Skeletal muscle tissue (tissue), 4 donors: ENCODE results near the gene TYW1B. TPM values are rescaled to one million over a fixed set of nuclear protein-coding genes. Genes with fewer than 3 reads are reported as not detected.
"Not testable (repeated sequence)": the region's sequence is repeated elsewhere in the genome, so short reads cannot be mapped to it uniquely, and the experiment has no call there.

Source experiments
- H3K27ac ChIP-seq: one replicate; pipeline ENCODE4 v1.7.0; 2013; ENCODE audit warnings: mild to moderate bottlenecking, low read depth, low read length, inconsistent platforms
- H3K27me3 ChIP-seq, 3 donors: one replicate each; pipeline ENCODE4 v1.7.0; 2013; ENCODE audit warnings: low read length in 3 of 3; ENCODE audit not compliant: control insufficient read depth in 3 of 3, insufficient read depth in 3 of 3
- H3K36me3 ChIP-seq, 3 donors: one replicate each; pipeline ENCODE4 v1.7.0; 2013; ENCODE audit warnings: low read length in 3 of 3; ENCODE audit not compliant: control insufficient read depth in 3 of 3, insufficient read depth in 3 of 3
- H3K4me1 ChIP-seq, 3 donors: one replicate each; pipeline ENCODE4 v1.7.0; 2013; ENCODE audit warnings: low read length in 3 of 3, mild to moderate bottlenecking in 3 of 3; ENCODE audit not compliant: control insufficient read depth in 3 of 3, insufficient read depth in 3 of 3
- H3K4me3 ChIP-seq, 3 donors: one replicate each; pipeline ENCODE4 v1.7.0; 2013; ENCODE audit warnings: low read length in 3 of 3
- H3K9ac ChIP-seq, 3 donors: one replicate each; pipeline ENCODE4 v1.7.0; 2013; ENCODE audit warnings: low read length in 3 of 3, mild to moderate bottlenecking in 3 of 3, moderate library complexity in 2 of 3, low read depth in 1 of 3
- H3K9me3 ChIP-seq, 3 donors: one replicate each; pipeline ENCODE4 v1.7.0; 2013; ENCODE audit warnings: low read length in 3 of 3; ENCODE audit not compliant: control insufficient read depth in 3 of 3
- total RNA-seq: library from RNA; depleted of rRNA; stranded (reverse); fragments of >200 nt; gene quantifications from one replicate; pipeline ENCODE4 v1.2.3, GENCODE V29; 2014
- donor health status: Osteomylitis.

The TYW1B gene
- total RNA-seq, 1 donor from 2014 or later, result 6.8 TPM

- not testable (repeated sequence) for H3K9ac ChIP-seq, H3K4me1 ChIP-seq, H3K27me3 ChIP-seq, H3K4me3 ChIP-seq, H3K27ac ChIP-seq, H3K9me3 ChIP-seq, H3K36me3 ChIP-seq
Observed at GRCh38 chr7:72632765-72633292, 195.2 kb downstream of the TYW1B start.

DNA sequence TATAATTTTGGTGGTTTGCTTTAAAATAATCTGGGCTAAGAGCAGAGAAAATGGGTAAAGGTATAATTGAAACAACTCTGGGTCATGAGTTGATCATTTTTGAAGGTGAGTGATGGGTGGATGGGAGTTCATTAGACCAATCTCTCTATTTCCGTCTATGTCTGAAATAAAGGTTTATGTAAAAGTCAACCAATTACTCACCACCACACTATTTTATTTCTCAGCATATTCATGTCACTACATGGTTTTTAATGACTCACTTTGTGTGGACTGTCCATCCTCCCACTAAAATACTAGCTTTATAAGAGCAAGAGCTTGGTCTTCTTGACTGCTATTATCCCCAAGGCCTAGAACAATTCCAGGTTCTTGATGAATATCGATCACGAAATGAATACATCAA lies 199.6 kb downstream of the TYW1B start:
- H3K36me3 ChIP-seq, H3K4me3 ChIP-seq, H3K27me3 ChIP-seq, H3K4me1 ChIP-seq, H3K9me3 ChIP-seq, H3K27ac ChIP-seq, H3K9ac ChIP-seq: not testable (repeated sequence)

DNA sequence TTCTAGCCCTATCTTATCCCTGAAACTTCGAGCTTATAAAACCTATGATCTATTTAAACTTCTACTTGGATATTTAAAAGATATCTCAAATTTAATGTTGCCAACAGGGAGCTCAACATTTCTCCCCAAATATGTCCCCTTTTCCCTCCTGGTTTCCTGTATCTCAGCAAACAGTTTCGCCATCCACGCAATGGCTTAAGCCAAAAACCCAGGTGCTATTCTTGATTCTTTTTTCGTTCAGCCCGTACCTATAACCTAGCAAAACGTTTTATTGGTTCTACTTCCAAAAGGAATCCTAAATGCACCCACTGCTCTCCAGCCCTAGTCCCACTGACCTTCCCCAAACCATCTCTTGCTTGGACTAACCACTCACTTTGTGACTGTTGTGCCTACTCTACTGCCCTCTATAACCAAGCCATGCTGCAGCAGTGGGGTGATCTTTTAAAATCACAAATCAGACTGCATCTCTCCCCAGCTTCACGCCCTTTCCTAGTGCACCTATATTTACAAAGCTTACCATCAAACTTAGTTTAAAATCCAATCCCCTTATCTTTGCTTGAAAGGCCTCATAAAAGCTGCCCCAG lies 201.5 kb downstream of the TYW1B start:
- H3K27ac ChIP-seq, H3K9me3 ChIP-seq, H3K9ac ChIP-seq, H3K4me1 ChIP-seq, H3K27me3 ChIP-seq, H3K36me3 ChIP-seq, H3K4me3 ChIP-seq: not testable (repeated sequence)

DNA sequence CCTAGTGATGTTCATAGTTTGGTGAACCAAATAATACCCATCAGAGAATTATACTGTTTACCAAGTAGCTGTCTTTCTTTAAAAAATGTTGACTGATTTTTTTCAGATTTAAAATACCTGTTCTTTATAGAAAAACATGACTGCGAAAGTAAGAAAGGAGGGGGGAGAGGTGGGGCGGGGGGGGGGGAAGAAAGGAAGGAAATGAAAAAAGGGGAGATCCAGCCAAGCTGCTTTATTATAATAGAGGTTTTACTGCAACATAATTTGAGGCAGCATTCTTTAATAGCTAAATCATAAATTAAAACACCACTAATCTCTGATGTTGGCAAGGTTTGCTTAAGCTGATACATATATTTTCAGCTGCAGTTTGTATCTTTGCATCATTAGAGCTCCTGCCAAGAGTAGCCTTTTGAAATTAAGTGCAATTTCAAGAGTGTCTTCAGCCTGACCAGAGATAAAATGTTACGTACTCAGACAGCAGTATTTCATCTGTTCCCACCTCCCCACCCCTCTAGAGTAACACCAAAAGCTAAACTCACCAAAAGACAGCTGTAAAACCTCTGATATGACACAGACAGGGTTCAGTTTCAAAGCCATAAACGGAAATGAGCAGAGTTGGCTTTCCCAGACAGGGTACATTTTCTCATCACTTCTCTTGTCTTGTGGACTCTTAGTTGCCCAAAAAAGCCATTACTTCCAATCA lies 202.1 kb downstream of the TYW1B start:
- not testable (repeated sequence) for H3K4me3 ChIP-seq, H3K27me3 ChIP-seq, H3K27ac ChIP-seq, H3K36me3 ChIP-seq, H3K9ac ChIP-seq, H3K9me3 ChIP-seq
- peaks cover 3 to 11% (median 10%) of the 10 kb centered on the region in 3 donors for H3K4me1 ChIP-seq

GRCh38 chr7:72622532-72622931 lies 205.5 kb downstream of the TYW1B start:
- no peak overlapping the region for H3K9ac ChIP-seq
- no peak overlapping the region for H3K27ac ChIP-seq
- peaks cover 3 to 12% (median 11%) of the 10 kb centered on the region in 3 donors for H3K4me1 ChIP-seq
- H3K9me3 ChIP-seq, result no peaks in the 10 kb centered on the region
- H3K36me3 ChIP-seq, result no peaks in the 10 kb centered on the region
- no peaks in the 10 kb centered on the region for H3K27me3 ChIP-seq
- H3K4me3 ChIP-seq, result no peak overlapping the region

- H3K36me3 ChIP-seq, H3K27me3 ChIP-seq, H3K9me3 ChIP-seq, H3K4me3 ChIP-seq, H3K27ac ChIP-seq, H3K9ac ChIP-seq: not testable (repeated sequence)
- H3K4me1 ChIP-seq, result peaks cover 3 to 12% (median 11%) of the 10 kb centered on the region in 3 donors
Observed at GRCh38 chr7:72621761-72622187, 206.2 kb downstream of the TYW1B start.

DNA sequence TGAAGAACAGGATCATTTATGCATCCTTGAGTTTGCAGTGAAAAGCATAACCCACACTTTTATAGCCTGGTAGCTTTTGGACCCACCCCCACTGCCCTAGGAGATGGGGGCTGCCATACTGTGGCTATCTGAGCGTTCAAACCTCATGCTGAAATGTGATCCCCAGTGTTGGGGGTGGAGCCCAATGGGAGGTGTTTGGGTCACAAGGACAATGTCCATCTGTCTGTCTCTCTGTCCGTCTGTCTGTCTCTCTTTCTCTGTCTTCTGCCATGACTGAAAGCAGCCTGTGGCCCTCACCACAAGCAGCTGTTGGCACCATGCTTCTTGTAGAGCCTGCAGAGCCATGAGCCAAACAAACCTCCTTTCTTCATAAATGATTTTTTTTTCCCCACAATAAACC lies 207.1 kb downstream of the TYW1B start:
- not testable (repeated sequence) for H3K27me3 ChIP-seq, H3K4me3 ChIP-seq, H3K36me3 ChIP-seq, H3K27ac ChIP-seq, H3K9me3 ChIP-seq, H3K9ac ChIP-seq
- H3K4me1 ChIP-seq, result peaks cover 3 to 12% (median 11%) of the 10 kb centered on the region in 3 donors

GRCh38 chr7:72618435-72619180 lies 209.4 kb downstream of the TYW1B start:
- H3K27ac ChIP-seq, H3K27me3 ChIP-seq, H3K4me3 ChIP-seq, H3K9me3 ChIP-seq, H3K36me3 ChIP-seq, H3K9ac ChIP-seq: not testable (repeated sequence)
- peaks cover 3 to 12% (median 11%) of the 10 kb centered on the region in 3 donors for H3K4me1 ChIP-seq

- H3K4me3 ChIP-seq, result not testable (repeated sequence)
Observed at GRCh38 chr7:72609761-72610160, 218.2 kb downstream of the TYW1B start.

DNA sequence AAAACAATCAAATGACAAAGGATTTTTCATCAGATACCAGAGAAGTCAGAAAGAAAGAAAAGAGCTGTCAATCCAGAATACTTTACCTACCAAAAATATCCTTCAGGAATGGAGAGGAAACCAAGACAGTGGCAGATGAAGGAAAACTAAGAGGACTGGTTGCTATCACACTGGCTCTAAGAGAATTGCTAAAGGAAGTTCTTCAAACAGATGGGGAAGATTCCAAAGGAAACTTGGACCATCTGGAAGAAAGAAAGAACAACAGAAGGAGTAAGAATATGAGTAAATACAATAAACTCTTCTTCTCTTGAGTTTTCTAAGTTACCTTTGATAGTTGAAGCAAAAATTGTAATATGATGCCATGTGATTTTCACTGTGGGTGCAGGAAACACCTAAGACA lies 220.0 kb downstream of the TYW1B start:
- H3K27me3 ChIP-seq, H3K27ac ChIP-seq, H3K9ac ChIP-seq, H3K4me3 ChIP-seq, H3K9me3 ChIP-seq, H3K36me3 ChIP-seq, H3K4me1 ChIP-seq: not testable (repeated sequence)

More at GRCh38 chr7:72609761-72610160, 218.2 kb downstream of the TYW1B start:
- H3K27me3 ChIP-seq, H3K9ac ChIP-seq, H3K36me3 ChIP-seq, H3K4me1 ChIP-seq, H3K27ac ChIP-seq, H3K9me3 ChIP-seq: not testable (repeated sequence)
